Cardiac muscle cell (in vitro differentiated cells and primary cell): ENCODE measurements around the gene MGAT5B. TPM values are rescaled to one million over a fixed set of nuclear protein-coding genes. Genes with fewer than 3 reads are reported as not detected.

ENCODE experiments used
- DNase-seq, 2 donors: peaks; one replicate each; pipeline versions ENCODE4 v3.0.0 to v3.0.0-alpha.2; 2010 to 2017; ENCODE audit warnings: low read depth in 1 of 2, low spot score in 1 of 2
- H3K27ac ChIP-seq: fragments of 200-600 bp; sonication (generic); 2 replicates; pipeline ENCODE4 v1.5.1; 2016
- H3K27me3 ChIP-seq: fragments of 200-600 bp; sonication (generic); 2 replicates; pipeline ENCODE4 v1.6.0; 2016; ENCODE audit warnings: control low read depth
- H3K36me3 ChIP-seq: fragments of 200-600 bp; sonication (generic); 2 replicates; pipeline ENCODE4 v1.5.1; 2016; ENCODE audit warnings: control low read depth
- H3K4me1 ChIP-seq: fragments of 200-600 bp; sonication (generic); 2 replicates; pipeline ENCODE4 v1.8.1; 2017; ENCODE audit warnings: low read depth, mild to moderate bottlenecking, mixed run types
- H3K4me3 ChIP-seq: fragments of 200-600 bp; sonication (generic); 2 replicates; pipeline ENCODE4 v1.5.1; 2016; ENCODE audit warnings: mild to moderate bottlenecking
- H3K9me3 ChIP-seq: fragments of 200-600 bp; sonication (generic); 2 replicates; pipeline ENCODE4 v1.5.1; 2017; ENCODE audit warnings: low read depth, mild to moderate bottlenecking, control low read depth
- polyA plus RNA-seq: library from polyadenylated mRNA; unstranded; fragments of >200 nt; fragmentation: Nextera tagmentation; extraction: Ambion mirVana; gene quantifications from 2 replicates; pipeline ENCODE4 v1.2.1, GENCODE V29; 2016
- total RNA-seq: library from RNA; depleted of rRNA; stranded (reverse); fragments of >200 nt; gene quantifications from 2 replicates; pipeline ENCODE4 v1.2.3, GENCODE V29; 2016
- TF ChIP-seq, protein P1 (sequence below): IDR thresholded peaks from 2 replicates; pipeline ENCODE4 v1.5.1; 2012; ENCODE audit warnings: low read depth, mild to moderate bottlenecking, low read length

The MGAT5B gene
- total and polyA plus RNA-seq, 2 experiments from 2014 or later, result 0.48 to 0.86 TPM

DNA sequence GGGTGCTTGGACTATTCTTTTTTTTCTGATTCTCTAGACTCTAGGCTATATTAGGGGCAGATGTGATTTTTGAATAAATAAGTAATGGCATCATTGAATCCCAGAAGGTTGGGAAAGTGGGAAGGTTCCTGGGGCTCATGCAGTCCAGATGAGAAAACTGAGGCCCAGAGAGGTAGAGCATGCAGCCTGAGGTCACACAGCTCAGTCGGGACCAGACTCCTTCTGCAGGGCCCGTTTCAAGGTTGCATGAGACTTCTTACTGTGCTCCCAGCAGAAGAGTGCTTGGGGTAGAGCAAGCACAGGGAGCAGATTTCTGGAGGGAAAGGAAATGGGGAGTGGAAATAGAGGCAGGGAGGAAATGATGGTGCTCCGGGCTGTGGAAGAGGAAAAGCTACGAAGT is 59.8 kb downstream of the MGAT5B start:
- no peak for DNase-seq
- Histone ChIP-seq H3K27me3 (no peaks in the 10 kb centered on the region), H3K9me3 (no peaks in the 10 kb centered on the region), H3K27ac (no peak overlapping the region), H3K36me3 (no peaks in the 10 kb centered on the region), H3K4me3 (no peak overlapping the region), H3K4me1 (no peaks in the 10 kb centered on the region)
- TF ChIP-seq, protein P1, sequence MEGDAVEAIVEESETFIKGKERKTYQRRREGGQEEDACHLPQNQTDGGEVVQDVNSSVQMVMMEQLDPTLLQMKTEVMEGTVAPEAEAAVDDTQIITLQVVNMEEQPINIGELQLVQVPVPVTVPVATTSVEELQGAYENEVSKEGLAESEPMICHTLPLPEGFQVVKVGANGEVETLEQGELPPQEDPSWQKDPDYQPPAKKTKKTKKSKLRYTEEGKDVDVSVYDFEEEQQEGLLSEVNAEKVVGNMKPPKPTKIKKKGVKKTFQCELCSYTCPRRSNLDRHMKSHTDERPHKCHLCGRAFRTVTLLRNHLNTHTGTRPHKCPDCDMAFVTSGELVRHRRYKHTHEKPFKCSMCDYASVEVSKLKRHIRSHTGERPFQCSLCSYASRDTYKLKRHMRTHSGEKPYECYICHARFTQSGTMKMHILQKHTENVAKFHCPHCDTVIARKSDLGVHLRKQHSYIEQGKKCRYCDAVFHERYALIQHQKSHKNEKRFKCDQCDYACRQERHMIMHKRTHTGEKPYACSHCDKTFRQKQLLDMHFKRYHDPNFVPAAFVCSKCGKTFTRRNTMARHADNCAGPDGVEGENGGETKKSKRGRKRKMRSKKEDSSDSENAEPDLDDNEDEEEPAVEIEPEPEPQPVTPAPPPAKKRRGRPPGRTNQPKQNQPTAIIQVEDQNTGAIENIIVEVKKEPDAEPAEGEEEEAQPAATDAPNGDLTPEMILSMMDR, result no peak

DNA sequence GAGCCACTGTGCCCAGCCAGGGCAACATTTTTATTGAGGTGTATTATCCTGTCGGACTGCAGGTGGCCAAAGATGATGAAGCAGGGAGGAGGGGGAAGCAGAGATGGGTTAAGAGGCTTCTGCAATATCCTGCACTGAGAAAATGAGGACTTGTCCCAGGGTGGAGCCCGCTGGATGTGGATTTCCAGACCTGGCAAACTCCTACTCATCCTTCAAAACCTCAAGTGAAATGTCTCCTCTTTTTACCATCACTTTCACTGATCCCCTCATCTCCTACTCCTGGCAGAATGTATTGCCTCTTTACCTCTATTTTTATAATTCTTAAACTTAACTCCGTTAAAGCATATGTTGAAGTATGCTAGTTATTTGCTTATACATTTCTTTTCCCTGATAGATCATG is 60.9 kb downstream of the MGAT5B start:
- no peak overlapping the region for H3K4me3 ChIP-seq
- no peaks in the 10 kb centered on the region for H3K9me3 ChIP-seq
- no peaks in the 10 kb centered on the region for H3K27me3 ChIP-seq
- no peaks in the 10 kb centered on the region for H3K4me1 ChIP-seq
- no peak overlapping the region for H3K27ac ChIP-seq
- DNase-seq, result no peak
- no peaks in the 10 kb centered on the region for H3K36me3 ChIP-seq
- TF ChIP-seq, protein P1, result no peak

DNA sequence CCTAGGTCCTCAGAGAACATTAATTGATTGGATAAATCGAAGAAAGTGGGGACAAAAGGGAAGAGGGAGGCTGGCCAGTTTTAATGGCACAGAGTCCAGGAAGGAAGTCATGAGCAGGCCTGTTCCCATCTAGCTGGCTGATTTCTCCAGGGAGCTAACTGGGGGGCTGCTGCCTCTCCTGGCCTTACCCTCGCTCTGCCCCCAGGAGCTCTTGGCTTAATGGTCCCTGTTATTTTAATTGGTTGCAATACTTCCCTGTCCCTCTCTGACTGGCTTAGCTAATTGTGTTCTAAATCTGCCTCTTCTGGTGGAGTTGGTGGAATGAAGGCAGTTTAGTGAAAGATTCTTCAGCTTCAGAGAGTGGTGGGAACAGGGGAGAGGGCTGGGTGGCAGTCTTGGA is 61.4 kb downstream of the MGAT5B start:
- DNase-seq, result no peak
- Histone ChIP-seq H3K4me1 (peaks cover 4% of the 10 kb centered on the region), H3K27ac (no peak overlapping the region), H3K36me3 (no peaks in the 10 kb centered on the region), H3K27me3 (no peaks in the 10 kb centered on the region), H3K9me3 (no peaks in the 10 kb centered on the region), H3K4me3 (no peak overlapping the region)
- TF ChIP-seq, protein P1, result no peak

DNA sequence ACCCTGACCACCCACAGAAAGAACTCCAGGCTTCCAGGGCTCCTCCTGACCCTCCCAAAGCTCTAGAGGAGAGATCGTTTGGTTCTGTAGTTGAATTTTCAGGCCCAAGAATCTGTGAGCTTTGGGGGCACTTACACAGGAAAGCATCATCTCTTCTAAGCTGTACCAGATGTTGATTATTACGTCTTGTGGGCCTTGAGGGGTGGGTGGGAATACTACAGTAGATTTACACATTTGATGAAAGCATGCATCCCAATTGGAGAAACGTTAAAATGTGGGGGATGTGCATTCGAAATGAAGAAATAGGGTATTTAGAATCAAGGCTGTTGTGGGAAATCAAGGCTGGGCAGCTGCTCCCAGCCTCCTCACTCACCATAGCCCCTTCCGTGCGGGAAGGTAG is 61.9 kb downstream of the MGAT5B start:
- TF ChIP-seq, protein P1, result no peak
- Histone ChIP-seq H3K9me3 (no peaks in the 10 kb centered on the region), H3K4me1 (peaks cover 6% of the 10 kb centered on the region), H3K4me3 (no peak overlapping the region), H3K27me3 (no peaks in the 10 kb centered on the region), H3K36me3 (no peaks in the 10 kb centered on the region), H3K27ac (no peak overlapping the region)
- DNase-seq, result no peak

DNA sequence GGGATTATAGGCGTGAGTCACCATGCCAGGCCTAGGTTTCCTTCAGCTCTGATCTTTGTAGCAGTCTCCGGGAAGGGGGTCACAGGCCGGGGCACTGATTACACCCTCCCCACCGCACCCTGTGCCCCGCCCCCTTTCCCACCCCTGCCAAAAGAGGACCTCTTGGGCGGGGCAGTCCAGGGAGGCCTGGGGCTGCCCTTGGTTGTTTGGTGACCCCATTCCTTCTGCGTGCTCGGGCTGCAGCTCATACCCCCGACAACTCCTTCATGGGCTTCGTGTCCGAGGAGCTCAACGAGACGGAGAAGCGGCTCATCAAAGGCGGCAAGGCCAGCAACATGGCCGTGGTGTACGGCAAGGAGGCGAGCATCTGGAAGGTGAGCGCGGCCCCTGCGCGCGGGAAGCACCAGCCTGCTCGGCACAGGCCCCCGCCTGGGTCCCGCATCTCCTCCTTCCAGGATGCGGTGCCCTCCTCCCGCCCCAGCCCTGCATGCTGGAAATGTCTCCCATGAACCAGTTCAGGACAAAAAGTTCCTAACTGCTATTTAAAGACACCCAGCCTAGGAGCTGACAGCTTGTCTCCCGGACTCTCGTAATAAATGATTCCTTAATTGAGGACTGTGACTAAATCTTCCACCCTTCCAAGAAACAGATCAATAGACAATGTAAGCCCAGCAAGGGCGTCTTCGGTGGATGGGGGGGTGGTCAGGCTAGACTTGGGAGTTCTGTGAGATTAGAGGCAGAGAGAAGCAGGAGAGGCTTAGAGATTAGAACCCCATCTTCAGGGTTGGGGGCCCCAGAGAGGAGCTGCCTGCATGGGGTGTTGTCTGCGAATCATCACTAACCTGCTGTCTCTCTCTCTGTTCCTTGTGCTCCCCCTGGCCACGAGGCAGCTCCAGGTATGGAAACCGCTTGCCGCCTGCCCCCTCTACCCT is 64.5 kb downstream of the MGAT5B start:
- no peaks in the 10 kb centered on the region for H3K9me3 ChIP-seq
- H3K36me3 ChIP-seq, result no peaks in the 10 kb centered on the region
- TF ChIP-seq, protein P1, result no peak
- H3K27me3 ChIP-seq, result no peaks in the 10 kb centered on the region
- peaks cover 6% of the 10 kb centered on the region for H3K4me1 ChIP-seq
- H3K4me3 ChIP-seq, result no peak overlapping the region
- no peak overlapping the region for H3K27ac ChIP-seq
- no peak for DNase-seq
